ENCODE results near the gene FAM170B. TPM values are rescaled to one million over a fixed set of nuclear protein-coding genes. Genes with fewer than 3 reads are reported as not detected.

Gene FAM170B
- total and polyA plus RNA-seq, 9 of the 15 experiments (the other 6 are each of a cell fraction or from before 2014, with no cell fraction given) = 0.11 to 0.21 TPM; not detected in 7

DNA sequence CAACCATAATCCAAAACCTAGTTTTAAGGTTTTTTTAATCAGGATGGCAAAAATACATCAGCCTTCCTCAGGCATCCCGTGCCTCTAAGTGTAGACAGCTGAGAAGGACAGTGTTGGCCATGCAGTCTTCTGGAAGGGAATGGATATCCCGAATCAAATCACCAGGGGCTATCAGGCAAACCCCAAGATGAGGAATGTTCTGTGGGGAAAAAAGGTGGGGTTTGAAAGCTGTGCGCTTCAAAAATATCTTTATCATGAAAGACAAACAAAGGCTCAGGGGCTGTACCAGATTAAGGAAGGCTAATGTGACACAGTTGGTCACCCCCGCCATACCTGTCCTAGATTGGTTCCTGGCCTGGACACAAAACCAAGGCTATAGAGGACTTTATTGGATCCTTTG, 49.0 kb upstream of the FAM170B start (continued):
- no peak for TF ChIP-seq JUND (IDR thresholded peaks at IDR 0.05; ENCODE audit: borderline replicate concordance, low read depth, low read length)
- no peak for TF ChIP-seq JUND (tag; IDR thresholded peaks at IDR 0.05; ENCODE audit: borderline replicate concordance, low read depth, low read length)
- no peak for TF ChIP-seq TRIM28 (IDR thresholded peaks at IDR 0.05)
- TF ChIP-seq, protein P1, sequence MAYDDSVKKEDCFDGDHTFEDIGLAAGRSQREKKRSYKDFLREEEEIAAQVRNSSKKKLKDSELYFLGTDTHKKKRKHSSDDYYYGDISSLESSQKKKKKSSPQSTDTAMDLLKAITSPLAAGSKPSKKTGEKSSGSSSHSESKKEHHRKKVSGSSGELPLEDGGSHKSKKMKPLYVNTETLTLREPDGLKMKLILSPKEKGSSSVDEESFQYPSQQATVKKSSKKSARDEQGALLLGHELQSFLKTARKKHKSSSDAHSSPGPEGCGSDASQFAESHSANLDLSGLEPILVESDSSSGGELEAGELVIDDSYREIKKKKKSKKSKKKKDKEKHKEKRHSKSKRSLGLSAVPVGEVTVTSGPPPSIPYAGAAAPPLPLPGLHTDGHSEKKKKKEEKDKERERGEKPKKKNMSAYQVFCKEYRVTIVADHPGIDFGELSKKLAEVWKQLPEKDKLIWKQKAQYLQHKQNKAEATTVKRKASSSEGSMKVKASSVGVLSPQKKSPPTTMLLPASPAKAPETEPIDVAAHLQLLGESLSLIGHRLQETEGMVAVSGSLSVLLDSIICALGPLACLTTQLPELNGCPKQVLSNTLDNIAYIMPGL (CRISPR knock-in tag; IDR thresholded peaks at IDR 0.05) = no peak
- no peak for TF ChIP-seq GTF2E2 (tag; IDR thresholded peaks at IDR 0.05)
- TF ChIP-seq THRA (IDR thresholded peaks at IDR 0.05) = no peak
- no peak for TF ChIP-seq JUN (IDR thresholded peaks at IDR 0.05; ENCODE audit: borderline replicate concordance, low read depth, low read length)
- TF ChIP-seq JUN (CRISPR knock-in tag; IDR thresholded peaks at IDR 0.05; ENCODE audit: borderline replicate concordance) = no peak
- peak in 1 of 2 experiments; percentile 23; a peak in 1 of 4 replicates for TF ChIP-seq FOXA3 (CRISPR knock-in tag; conservative IDR thresholded peaks at IDR 0.05 in 1 of 2, IDR thresholded peaks at IDR 0.05 in 1 of 2)
- TF ChIP-seq, protein P2, sequence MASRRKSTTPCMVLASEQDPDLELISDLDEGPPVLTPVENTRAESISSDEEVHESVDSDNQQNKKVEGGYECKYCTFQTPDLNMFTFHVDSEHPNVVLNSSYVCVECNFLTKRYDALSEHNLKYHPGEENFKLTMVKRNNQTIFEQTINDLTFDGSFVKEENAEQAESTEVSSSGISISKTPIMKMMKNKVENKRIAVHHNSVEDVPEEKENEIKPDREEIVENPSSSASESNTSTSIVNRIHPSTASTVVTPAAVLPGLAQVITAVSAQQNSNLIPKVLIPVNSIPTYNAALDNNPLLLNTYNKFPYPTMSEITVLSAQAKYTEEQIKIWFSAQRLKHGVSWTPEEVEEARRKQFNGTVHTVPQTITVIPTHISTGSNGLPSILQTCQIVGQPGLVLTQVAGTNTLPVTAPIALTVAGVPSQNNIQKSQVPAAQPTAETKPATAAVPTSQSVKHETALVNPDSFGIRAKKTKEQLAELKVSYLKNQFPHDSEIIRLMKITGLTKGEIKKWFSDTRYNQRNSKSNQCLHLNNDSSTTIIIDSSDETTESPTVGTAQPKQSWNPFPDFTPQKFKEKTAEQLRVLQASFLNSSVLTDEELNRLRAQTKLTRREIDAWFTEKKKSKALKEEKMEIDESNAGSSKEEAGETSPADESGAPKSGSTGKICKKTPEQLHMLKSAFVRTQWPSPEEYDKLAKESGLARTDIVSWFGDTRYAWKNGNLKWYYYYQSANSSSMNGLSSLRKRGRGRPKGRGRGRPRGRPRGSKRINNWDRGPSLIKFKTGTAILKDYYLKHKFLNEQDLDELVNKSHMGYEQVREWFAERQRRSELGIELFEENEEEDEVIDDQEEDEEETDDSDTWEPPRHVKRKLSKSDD (conservative IDR thresholded peaks at IDR 0.05; ENCODE audit: low read length) = no peak
- TF ChIP-seq, protein P3, sequence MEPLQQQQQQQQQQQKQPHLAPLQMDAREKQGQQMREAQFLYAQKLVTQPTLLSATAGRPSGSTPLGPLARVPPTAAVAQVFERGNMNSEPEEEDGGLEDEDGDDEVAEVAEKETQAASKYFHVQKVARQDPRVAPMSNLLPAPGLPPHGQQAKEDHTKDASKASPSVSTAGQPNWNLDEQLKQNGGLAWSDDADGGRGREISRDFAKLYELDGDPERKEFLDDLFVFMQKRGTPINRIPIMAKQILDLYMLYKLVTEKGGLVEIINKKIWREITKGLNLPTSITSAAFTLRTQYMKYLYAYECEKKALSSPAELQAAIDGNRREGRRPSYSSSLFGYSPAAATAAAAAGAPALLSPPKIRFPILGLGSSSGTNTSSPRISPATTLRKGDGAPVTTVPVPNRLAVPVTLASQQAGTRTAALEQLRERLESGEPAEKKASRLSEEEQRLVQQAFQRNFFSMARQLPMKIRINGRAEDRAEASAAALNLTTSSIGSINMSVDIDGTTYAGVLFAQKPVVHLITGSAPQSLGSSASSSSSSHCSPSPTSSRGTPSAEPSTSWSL (CRISPR knock-in tag; IDR thresholded peaks at IDR 0.05; ENCODE audit: borderline replicate concordance) = no peak
- TF ChIP-seq TFAP4 (CRISPR knock-in tag; IDR thresholded peaks at IDR 0.05; ENCODE audit: borderline replicate concordance) = no peak
- TF ChIP-seq ZNF384 (IDR thresholded peaks at IDR 0.05; ENCODE audit: low read depth, low read length) = no peak
- TF ChIP-seq ZNF77 (CRISPR knock-in tag; IDR thresholded peaks at IDR 0.05) = no peak
- TF ChIP-seq SNIP1 (IDR thresholded peaks at IDR 0.05; ENCODE audit: low read depth) = no peak

All from K562 (cell line).